Endothelial cell of umbilical vein (primary cell): Measurements from ENCODE around the gene SYNM. TPM values are rescaled to one million over a fixed set of nuclear protein-coding genes. Genes with fewer than 3 reads are reported as not detected.

Experiments
- BruUV-seq: library from RNA; stranded (reverse); fragments of 400-500 nt; replicated peaks from 2 replicates; lab custom pipeline; 2021; lab: Mats Ljungman, UMichigan
- CTCF ChIA-PET: fragments of 300-600, 350-600 bp; sonication (Branson Sonifier 250); formaldehyde crosslinking; loops from one replicate; lab custom pipeline; 2021; ENCODE audit warnings: antibody characterized with exemption, inconsistent platforms; lab: Charles Lee
- POLR2A ChIA-PET: fragments of 300-600, 350-600 bp; sonication (Branson Sonifier 250); formaldehyde crosslinking; loops from one replicate; lab custom pipeline; 2021; ENCODE audit warnings: antibody characterized with exemption, inconsistent platforms; lab: Charles Lee
- DNase-seq: peaks from one replicate; pipeline ENCODE4 v3.0.0-alpha.2; 2011; ENCODE audit warnings: low read depth, low spot score
- FAIRE-seq: peaks from 2 replicates; lab custom pipeline; 2011; peaks lifted over from hg19 to GRCh38; lab: Jason Lieb, UNC
- H2AFZ ChIP-seq: 2 replicates; pipeline ENCODE4 v1.6.0; 2012; ENCODE audit warnings: low read depth, low read length, control low read depth, inconsistent platforms
- H3K27ac ChIP-seq: 2 replicates; pipeline ENCODE4 v1.5.1; 2011; ENCODE audit warnings: low read depth, mild to moderate bottlenecking, control low read depth, low read length, moderate library complexity; ENCODE audit not compliant: insufficient read depth
- H3K27me3 ChIP-seq, 2 experiments: 2 replicates each; pipeline versions ENCODE4 v1.6.0 to v1.6.1; 2011; ENCODE audit warnings: low read length in 2 of 2, mixed read lengths in 1 of 2; ENCODE audit not compliant: control insufficient read depth in 2 of 2, insufficient read depth in 2 of 2
- H3K36me3 ChIP-seq, 2 experiments: 2 replicates in 1 of 2; 3 replicates in 1 of 2; pipeline ENCODE4 v1.5.1; 2011; ENCODE audit warnings: low read length in 2 of 2, mild to moderate bottlenecking in 1 of 2, moderate library complexity in 1 of 2; ENCODE audit not compliant: control insufficient read depth in 2 of 2, insufficient read depth in 2 of 2; ENCODE audit errors: extremely low read depth in 1 of 2
- H3K4me1 ChIP-seq: 3 replicates; pipeline ENCODE4 v1.5.1; 2011; ENCODE audit warnings: mild to moderate bottlenecking, low read length; ENCODE audit not compliant: control insufficient read depth, insufficient read depth; ENCODE audit errors: extremely low read depth
- H3K4me2 ChIP-seq: 2 replicates; pipeline ENCODE4 v1.6.1; 2011; ENCODE audit warnings: low read length, control low read depth, mixed read lengths; ENCODE audit not compliant: insufficient read depth
- H3K4me3 ChIP-seq, 3 experiments: fragments of 200-600 bp in 1 of 3; sonication (generic), shearing (Covaris generic) in 1 of 3; replicated peaks in 1 of 3; 2 replicates each; pipeline ENCODE4 v1.5.1; 2011 to 2016; ENCODE audit warnings: control low read depth in 3 of 3, low read length in 3 of 3, mild to moderate bottlenecking in 2 of 3, inconsistent platforms in 1 of 3, low read depth in 1 of 3, moderate library complexity in 1 of 3; ENCODE audit not compliant: insufficient read depth in 1 of 3
- H3K79me2 ChIP-seq: 2 replicates; pipeline ENCODE4 v1.6.0; 2012; ENCODE audit warnings: low read length, inconsistent platforms; ENCODE audit not compliant: control insufficient read depth, insufficient read depth
- H3K9ac ChIP-seq: replicated peaks from 2 replicates; pipeline ENCODE3; 2011; ENCODE audit warnings: low read length, control low read depth; ENCODE audit not compliant: insufficient read depth; ENCODE audit errors: extremely low read depth
- H3K9me1 ChIP-seq: replicated peaks from 3 replicates; pipeline ENCODE4 v1.6.0; 2011; ENCODE audit warnings: mild to moderate bottlenecking, low read length; ENCODE audit not compliant: control insufficient read depth, insufficient read depth; ENCODE audit errors: extremely low read depth
- H3K9me3 ChIP-seq: replicated peaks from 2 replicates; pipeline ENCODE4 v1.5.1; 2012; ENCODE audit warnings: low read length, inconsistent platforms; ENCODE audit not compliant: control insufficient read depth, insufficient read depth
- H4K20me1 ChIP-seq: replicated peaks from 2 replicates; pipeline ENCODE3; 2011; ENCODE audit warnings: mild to moderate bottlenecking, low read length; ENCODE audit not compliant: control insufficient read depth, insufficient read depth; ENCODE audit errors: extremely low read depth
- EZH2 ChIP-seq: IDR thresholded peaks from 2 replicates; pipeline ENCODE4 v1.6.1; 2012; ENCODE audit warnings: borderline replicate concordance, low read depth, mild to moderate bottlenecking, moderate library complexity, low read length, inconsistent platforms; ENCODE audit not compliant: severe bottlenecking
- FOS ChIP-seq: IDR thresholded peaks from 2 replicates; pipeline ENCODE4 v1.6.1; 2011; ENCODE audit warnings: mild to moderate bottlenecking, low read length, moderate library complexity, borderline replicate concordance; ENCODE audit not compliant: insufficient read depth
- GATA2 ChIP-seq: IDR thresholded peaks from 2 replicates; pipeline ENCODE4 v1.7.0; 2011; ENCODE audit warnings: low read depth, mild to moderate bottlenecking, moderate library complexity, mixed read lengths, low read length; ENCODE audit not compliant: insufficient read length, insufficient read depth
- JUN ChIP-seq: IDR thresholded peaks from 2 replicates; pipeline ENCODE4 v1.6.1; 2011; ENCODE audit warnings: borderline replicate concordance, low read depth; ENCODE audit not compliant: insufficient read length, insufficient read depth
- MYC ChIP-seq: IDR thresholded peaks from one replicate; pipeline ENCODE4 v1.6.1; 2011; ENCODE audit warnings: mild to moderate bottlenecking, low read depth, low read length
- POLR2A ChIP-seq: IDR thresholded peaks from 2 replicates; pipeline ENCODE4 v1.6.1; 2012; ENCODE audit warnings: low read depth, mild to moderate bottlenecking, control low read depth, low read length
- POLR2AphosphoS5 ChIP-seq: IDR thresholded peaks from 2 replicates; pipeline ENCODE4 v1.6.1; 2012; ENCODE audit warnings: low read depth, mild to moderate bottlenecking, control low read depth, low read length, moderate library complexity; ENCODE audit not compliant: insufficient read depth
- dilution Hi-C: fragments of 300-500 bp; cut with MboI; formaldehyde crosslinking; loops from one replicate; pipeline ENCODE4 v1.15.0; 2019; ENCODE audit warnings: low sequenced_read_pairs; ENCODE audit not compliant: extremely low pct_ligation_motif_present
- intact Hi-C: fragments of 100-400 bp; cut with micrococcal nuclease; formaldehyde crosslinking; loops from one replicate; pipeline ENCODE4 v1.10.0; 2022
- polyA plus RNA-seq, 4 experiments: library from polyadenylated mRNA; depleted of rRNA in 3 of 4; stranded (reverse) in 3 of 4; unstranded in 1 of 4; fragments of >200 nt; gene quantifications; 2 replicates each; pipeline versions ENCODE4 v1.2.1 to v1.2.3, GENCODE V29; 2011 to 2012; ENCODE audit warnings: missing spikeins in 1 of 4
- total RNA-seq: library from RNA; stranded (reverse); gene quantifications from 2 replicates; pipeline ENCODE4 v1.2.3, GENCODE V29; 2021
- TF ChIP-seq, protein P1 (sequence below): IDR thresholded peaks from 2 replicates; pipeline ENCODE4 v1.6.1; 2011; ENCODE audit not compliant: insufficient read depth, insufficient read length
- TF ChIP-seq, protein P2 (sequence below), 2 donors: IDR thresholded peaks; 1 replicate in 1 of 2; 2 replicates in 1 of 2; pipeline ENCODE4 v1.5.1; 2011; ENCODE audit warnings: low read length in 2 of 2, mild to moderate bottlenecking in 2 of 2, moderate library complexity in 2 of 2, control low read depth in 1 of 2, inconsistent platforms in 1 of 2, low read depth in 1 of 2; ENCODE audit not compliant: insufficient read depth in 1 of 2; ENCODE audit errors: extremely low read depth in 1 of 2

The SYNM gene
- total and polyA plus RNA-seq, 2 donors (not counting 3 experiments of a cell fraction or from before 2014, with no cell fraction given), result 3.7 to 10.2 TPM

DNA sequence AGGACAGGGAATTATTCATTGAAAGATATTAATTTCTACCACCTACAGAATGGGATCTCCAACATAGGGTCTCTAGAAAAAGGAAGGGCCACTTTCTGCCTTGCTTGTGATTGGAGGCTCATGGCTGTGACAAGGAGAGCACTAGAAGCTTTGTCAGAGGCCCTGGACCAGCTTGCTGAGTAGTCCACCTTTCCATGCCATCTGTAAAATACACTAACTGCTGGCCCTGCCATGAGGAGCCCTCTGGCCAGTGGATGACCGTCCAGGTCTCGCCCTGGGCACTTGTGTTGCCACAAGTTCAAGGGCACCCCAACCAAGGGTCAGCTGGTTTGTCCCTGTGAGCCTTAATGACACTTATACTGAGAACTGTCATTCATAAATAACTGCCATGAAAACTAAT, 1.6 kb upstream of the SYNM start:
- H3K36me3 ChIP-seq, result no peaks in the 10 kb centered on the region
- intact Hi-C loops, result loop anchor here (5.0 to 10.0 kb wide), 2 partner anchors 242 to 599 kb away; no protein-coding TSS in a partner anchor
- no TSS peak for BruUV-seq
- dilution Hi-C loops, result no loop called here
- no peaks in the 10 kb centered on the region for H3K9me3 ChIP-seq
- ChIA-PET CTCF (interaction anchor here (0.7 to 5.4 kb wide), 3 partner anchors 21 to 330 kb away, joined by 3 to 226 read pairs (median 3); no protein-coding TSS in a partner anchor), POLR2A (no interaction called here)
- H3K79me2 ChIP-seq, result no peaks in the 10 kb centered on the region
- no peaks in the 10 kb centered on the region for H4K20me1 ChIP-seq
- no peak for TF ChIP-seq GATA2
- TF ChIP-seq EZH2, result no peak
- no peak for TF ChIP-seq POLR2AphosphoS5
- no peak for TF ChIP-seq MYC
- TF ChIP-seq FOS, result no peak
- no peak for TF ChIP-seq JUN
- TF ChIP-seq, protein P1, sequence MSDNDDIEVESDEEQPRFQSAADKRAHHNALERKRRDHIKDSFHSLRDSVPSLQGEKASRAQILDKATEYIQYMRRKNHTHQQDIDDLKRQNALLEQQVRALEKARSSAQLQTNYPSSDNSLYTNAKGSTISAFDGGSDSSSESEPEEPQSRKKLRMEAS, result no peak
- TF ChIP-seq, protein P2, sequence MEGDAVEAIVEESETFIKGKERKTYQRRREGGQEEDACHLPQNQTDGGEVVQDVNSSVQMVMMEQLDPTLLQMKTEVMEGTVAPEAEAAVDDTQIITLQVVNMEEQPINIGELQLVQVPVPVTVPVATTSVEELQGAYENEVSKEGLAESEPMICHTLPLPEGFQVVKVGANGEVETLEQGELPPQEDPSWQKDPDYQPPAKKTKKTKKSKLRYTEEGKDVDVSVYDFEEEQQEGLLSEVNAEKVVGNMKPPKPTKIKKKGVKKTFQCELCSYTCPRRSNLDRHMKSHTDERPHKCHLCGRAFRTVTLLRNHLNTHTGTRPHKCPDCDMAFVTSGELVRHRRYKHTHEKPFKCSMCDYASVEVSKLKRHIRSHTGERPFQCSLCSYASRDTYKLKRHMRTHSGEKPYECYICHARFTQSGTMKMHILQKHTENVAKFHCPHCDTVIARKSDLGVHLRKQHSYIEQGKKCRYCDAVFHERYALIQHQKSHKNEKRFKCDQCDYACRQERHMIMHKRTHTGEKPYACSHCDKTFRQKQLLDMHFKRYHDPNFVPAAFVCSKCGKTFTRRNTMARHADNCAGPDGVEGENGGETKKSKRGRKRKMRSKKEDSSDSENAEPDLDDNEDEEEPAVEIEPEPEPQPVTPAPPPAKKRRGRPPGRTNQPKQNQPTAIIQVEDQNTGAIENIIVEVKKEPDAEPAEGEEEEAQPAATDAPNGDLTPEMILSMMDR (IDR thresholded peaks at IDR 0.05; ENCODE audit: extremely low read depth in 1 of 2, insufficient read depth in 1 of 2, low read depth in 1 of 2, low read length in 2 of 2), result no peak
- TF ChIP-seq POLR2A, result no peak
- H2AFZ ChIP-seq, result no peak overlapping the region
- no peak overlapping the region for H3K4me3 ChIP-seq
- FAIRE-seq (no peak), DNase-seq (no peak)
- H3K27ac ChIP-seq, result no peak overlapping the region
- no peak overlapping the region for H3K9ac ChIP-seq
- peaks cover 7% of the 10 kb centered on the region for H3K4me1 ChIP-seq
- H3K4me2 ChIP-seq, result no peak overlapping the region
- H3K9me1 ChIP-seq, result no peaks in the 10 kb centered on the region
- H3K27me3 ChIP-seq, result peaks cover 3 to 5% of the 10 kb centered on the region in 2 experiments
